ENCODE measurements around the gene CUL9. TPM values are rescaled to one million over a fixed set of nuclear protein-coding genes. Genes with fewer than 3 reads are reported as not detected.
A peak's percentile ranks its signal among the peaks of the same experiment; 100 is the strongest.

Gene CUL9
- total RNA-seq, 1 donor from 2014 or later = 14.1 TPM

- Mint-ChIP-seq H3K4me3 (no peak overlapping the region), H3K27ac (no peak overlapping the region), H3K27me3 (ENCODE audit: insufficient read depth, low read depth) (peaks cover 7% of the 10 kb centered on the region), H3K4me1 (no peaks in the 10 kb centered on the region), H3K36me3 (peaks cover 15% of the 10 kb centered on the region), H3K9me3 (no peaks in the 10 kb centered on the region)
- Histone ChIP-seq H3F3A (ENCODE audit: low read depth) (no peaks in the 10 kb centered on the region), H3K9me3 (ENCODE audit: low read depth) (no peaks in the 10 kb centered on the region), H3K4me1 (no peaks in the 10 kb centered on the region), H3K4me3 (no peak overlapping the region), H3K27ac (no peak overlapping the region), H3K36me3 (no peaks in the 10 kb centered on the region), H3K27me3 (no peaks in the 10 kb centered on the region), H3K79me2 (ENCODE audit: low read depth) (no peaks in the 10 kb centered on the region), H4K20me1 (ENCODE audit: low read depth) (no peaks in the 10 kb centered on the region), H3K4me2 (no peak overlapping the region), H2AFZ (replicated peaks) (no peak overlapping the region), H3K9ac (no peak overlapping the region)
- TF ChIP-seq EZH2phosphoT487 (IDR thresholded peaks at IDR 0.05) (no peak), EZH2 (IDR thresholded peaks at IDR 0.05) (no peak), CTCF (IDR thresholded peaks at IDR 0.05) (no peak)
- DNase-seq (ENCODE audit: low spot score) = no peak
These were observed 18.5 kb downstream of the CUL9 start for GRCh38 chr6:43200541-43200940.

- H2AFZ ChIP-seq (replicated peaks) = no peak overlapping the region
- no peak for TF ChIP-seq EZH2 (IDR thresholded peaks at IDR 0.05)
- TF ChIP-seq CTCF (IDR thresholded peaks at IDR 0.05) = no peak
- no peak for TF ChIP-seq EZH2phosphoT487 (IDR thresholded peaks at IDR 0.05)
- no peak overlapping the region for H3K4me3 Mint-ChIP-seq
- no peaks in the 10 kb centered on the region for H3K27me3 ChIP-seq
- H3F3A ChIP-seq (ENCODE audit: low read depth) = no peaks in the 10 kb centered on the region
- DNase-seq (ENCODE audit: low spot score) = no peak
- H3K4me2 ChIP-seq = no peak overlapping the region
- H3K9me3 Mint-ChIP-seq = no peaks in the 10 kb centered on the region
- H3K36me3 Mint-ChIP-seq = peaks cover 8% of the 10 kb centered on the region
- H3K4me3 ChIP-seq = no peak overlapping the region
- H3K4me1 Mint-ChIP-seq = no peaks in the 10 kb centered on the region
- peaks cover 6% of the 10 kb centered on the region for H3K27me3 Mint-ChIP-seq (ENCODE audit: insufficient read depth, low read depth)
- H3K36me3 ChIP-seq = no peaks in the 10 kb centered on the region
- H3K79me2 ChIP-seq (ENCODE audit: low read depth) = no peaks in the 10 kb centered on the region
- H3K4me1 ChIP-seq = no peaks in the 10 kb centered on the region
- H3K9ac ChIP-seq = no peak overlapping the region
- H3K27ac Mint-ChIP-seq = no peak overlapping the region
- H4K20me1 ChIP-seq (ENCODE audit: low read depth) = no peaks in the 10 kb centered on the region
- no peak overlapping the region for H3K27ac ChIP-seq
- no peaks in the 10 kb centered on the region for H3K9me3 ChIP-seq (ENCODE audit: low read depth)
These were observed 20.5 kb downstream of the CUL9 start for GRCh38 chr6:43202451-43202850.

- Mint-ChIP-seq H3K9me3 (no peaks in the 10 kb centered on the region), H3K4me3 (peak overlapping the region; percentile 11), H3K27me3 (ENCODE audit: insufficient read depth, low read depth) (peaks cover 6% of the 10 kb centered on the region), H3K4me1 (no peaks in the 10 kb centered on the region), H3K27ac (no peak overlapping the region), H3K36me3 (peaks cover 6% of the 10 kb centered on the region)
- H4K20me1 ChIP-seq (ENCODE audit: low read depth) = no peaks in the 10 kb centered on the region
- H3K27ac ChIP-seq = no peak overlapping the region
- no peaks in the 10 kb centered on the region for H3K4me1 ChIP-seq
- H3K4me3 ChIP-seq = no peak overlapping the region
- no peaks in the 10 kb centered on the region for H3K36me3 ChIP-seq
- DNase-seq (ENCODE audit: low spot score) = no peak
- no peaks in the 10 kb centered on the region for H3F3A ChIP-seq (ENCODE audit: low read depth)
- no peaks in the 10 kb centered on the region for H3K79me2 ChIP-seq (ENCODE audit: low read depth)
- H3K9me3 ChIP-seq (ENCODE audit: low read depth) = no peaks in the 10 kb centered on the region
- no peaks in the 10 kb centered on the region for H3K27me3 ChIP-seq
- TF ChIP-seq CTCF (IDR thresholded peaks at IDR 0.05) = no peak
- TF ChIP-seq EZH2 (IDR thresholded peaks at IDR 0.05) = no peak
- no peak for TF ChIP-seq EZH2phosphoT487 (IDR thresholded peaks at IDR 0.05)
- H2AFZ ChIP-seq (replicated peaks) = no peak overlapping the region
- no peak overlapping the region for H3K9ac ChIP-seq
- no peak overlapping the region for H3K4me2 ChIP-seq
These were observed 21.2 kb downstream of the CUL9 start for GRCh38 chr6:43203029-43203717.

Data from neural progenitor cell (in vitro differentiated cells).